IMR-90 (cell line): Measurements from ENCODE around the gene SLC6A20.

Source experiments
- CTCF ChIP-seq: conservative IDR thresholded peaks from 2 replicates; pipeline ENCODE4 v1.5.1; 2012; ENCODE audit warnings: mild to moderate bottlenecking, low read depth, low read length, improper control_type of control experiment
- FOS ChIP-seq: fragments of 150-350 bp; IDR thresholded peaks from 2 replicates; pipeline ENCODE4 v1.6.1; 2016; ENCODE audit warnings: low read depth, low read length

GRCh38 chr3:45762647-45763302 is 33.6 kb downstream of the SLC6A20 start:
- TF ChIP-seq CTCF (no peak), FOS (no peak)
